ENCODE results near the gene GPR108.

GRCh38 chr19:6709549-6709948, 27.8 kb downstream of the GPR108 start:
- TF ChIP-seq CTCF (IDR thresholded peaks at IDR 0.05; ENCODE audit: low read depth, low read length, missing input control) (no peak), REST (IDR thresholded peaks at IDR 0.05) (no peak), JUND (IDR thresholded peaks at IDR 0.05) (no peak)
